Measurements from ENCODE around the gene TBC1D13. TPM values are rescaled to one million over a fixed set of nuclear protein-coding genes. Genes with fewer than 3 reads are reported as not detected.

Gene TBC1D13
- total and polyA plus RNA-seq, 9 of the 15 experiments (the other 6 are each of a cell fraction or from before 2014, with no cell fraction given): 2.3 to 28.7 (median 11.4) TPM

DNA sequence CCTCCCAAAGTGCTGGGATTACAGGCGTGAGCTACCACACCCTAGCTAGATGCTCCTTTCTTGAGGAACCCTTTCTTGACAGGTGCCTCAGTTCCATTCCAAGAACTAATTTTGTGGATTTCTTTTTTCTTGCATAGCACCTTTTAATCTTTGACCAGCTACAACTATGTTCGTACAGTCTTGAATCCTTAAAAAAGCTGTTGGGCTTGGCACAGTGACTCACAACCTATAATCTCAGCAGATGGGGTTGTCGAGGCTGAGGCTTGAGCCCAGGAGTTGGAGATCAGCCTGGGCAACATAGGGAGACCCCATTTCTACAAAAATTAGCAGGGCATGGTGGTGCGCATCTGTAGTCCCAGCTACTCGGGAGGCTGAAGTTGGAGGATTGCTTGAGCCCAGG is 14.0 kb upstream of the TBC1D13 start:
- CTCF ChIA-PET (ENCODE audit: low intra/inter-chr PET ratio): no interaction called here
- no peak overlapping the region for H3K4me2 ChIP-seq (ENCODE audit: insufficient read depth, low read length)
- FAIRE-seq (no peak), ATAC-seq (no peak), DNase-seq (ENCODE audit: extremely low read depth in 1 of 4, low spot score in 3 of 4) (no peak)
- H3K27ac ChIP-seq (ENCODE audit: extremely low read depth, low read depth, low read length): no peak overlapping the region
- no peaks in the 10 kb centered on the region; the same call in 2 of the 3 replicates for H3K36me3 ChIP-seq (ENCODE audit: control insufficient read depth, insufficient read depth, low read length)
- no peaks in the 10 kb centered on the region for H3K9me3 ChIP-seq (replicated peaks; ENCODE audit: control insufficient read depth, insufficient read depth, low read depth, low read length)
- no peaks in the 10 kb centered on the region for H3K27me3 ChIP-seq (ENCODE audit: control insufficient read depth in 2 of 2, insufficient read depth in 2 of 2, low read length in 2 of 2)
- H3K9me1 ChIP-seq (ENCODE audit: control insufficient read depth, insufficient read depth, low read length): no peaks in the 10 kb centered on the region
- WGBS (ENCODE audit: insufficient coverage, low coverage, missing lambda C conversion rate): 86% methylated on average over 5 of the region's 5 CpGs
- intact Hi-C loops (cut with micrococcal nuclease): no loop called here
- no peak overlapping the region for H2AFZ ChIP-seq (ENCODE audit: low read depth, low read length)
- POLR2A ChIA-PET: interaction anchor here (1.5 kb wide), 1 partner anchor 9 kb away, joined by 8 read pairs; no protein-coding TSS in a partner anchor
- H3K9ac ChIP-seq (ENCODE audit: insufficient read depth in 1 of 2, low read depth in 2 of 2, low read length in 2 of 2): no peak overlapping the region
- H4K20me1 ChIP-seq (replicated peaks; ENCODE audit: control insufficient read depth, insufficient read depth, low read length): no peaks in the 10 kb centered on the region
- in situ Hi-C loops (cut with MboI): no loop called here
- peaks cover 13 to 16% of the 10 kb centered on the region in 2 experiments; a peak in 4 of 5 replicates for H3K4me1 ChIP-seq (replicated peaks in 1 of 2; ENCODE audit: control insufficient read depth in 2 of 2, insufficient read depth in 2 of 2, low read length in 2 of 2)
- H3K4me3 ChIP-seq: no peak overlapping the region
- peaks cover 21% of the 10 kb centered on the region for H3K79me2 ChIP-seq (ENCODE audit: control insufficient read depth, insufficient read depth, low read length)
- BruUV-seq (replicated peaks): no TSS peak
- TF ChIP-seq SIN3A (IDR thresholded peaks at IDR 0.05; ENCODE audit: borderline replicate concordance in 2 of 2, control insufficient read depth in 1 of 2, low read depth in 2 of 2, low read length in 2 of 2): no peak
- TF ChIP-seq, protein P1, sequence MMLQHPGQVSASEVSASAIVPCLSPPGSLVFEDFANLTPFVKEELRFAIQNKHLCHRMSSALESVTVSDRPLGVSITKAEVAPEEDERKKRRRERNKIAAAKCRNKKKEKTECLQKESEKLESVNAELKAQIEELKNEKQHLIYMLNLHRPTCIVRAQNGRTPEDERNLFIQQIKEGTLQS (IDR thresholded peaks at IDR 0.05): no peak
- TF ChIP-seq, protein P1 (CRISPR knock-in tag; conservative IDR thresholded peaks at IDR 0.05): no peak
- TF ChIP-seq BRD4 (IDR thresholded peaks at IDR 0.05): no peak
- TF ChIP-seq, protein P2, sequence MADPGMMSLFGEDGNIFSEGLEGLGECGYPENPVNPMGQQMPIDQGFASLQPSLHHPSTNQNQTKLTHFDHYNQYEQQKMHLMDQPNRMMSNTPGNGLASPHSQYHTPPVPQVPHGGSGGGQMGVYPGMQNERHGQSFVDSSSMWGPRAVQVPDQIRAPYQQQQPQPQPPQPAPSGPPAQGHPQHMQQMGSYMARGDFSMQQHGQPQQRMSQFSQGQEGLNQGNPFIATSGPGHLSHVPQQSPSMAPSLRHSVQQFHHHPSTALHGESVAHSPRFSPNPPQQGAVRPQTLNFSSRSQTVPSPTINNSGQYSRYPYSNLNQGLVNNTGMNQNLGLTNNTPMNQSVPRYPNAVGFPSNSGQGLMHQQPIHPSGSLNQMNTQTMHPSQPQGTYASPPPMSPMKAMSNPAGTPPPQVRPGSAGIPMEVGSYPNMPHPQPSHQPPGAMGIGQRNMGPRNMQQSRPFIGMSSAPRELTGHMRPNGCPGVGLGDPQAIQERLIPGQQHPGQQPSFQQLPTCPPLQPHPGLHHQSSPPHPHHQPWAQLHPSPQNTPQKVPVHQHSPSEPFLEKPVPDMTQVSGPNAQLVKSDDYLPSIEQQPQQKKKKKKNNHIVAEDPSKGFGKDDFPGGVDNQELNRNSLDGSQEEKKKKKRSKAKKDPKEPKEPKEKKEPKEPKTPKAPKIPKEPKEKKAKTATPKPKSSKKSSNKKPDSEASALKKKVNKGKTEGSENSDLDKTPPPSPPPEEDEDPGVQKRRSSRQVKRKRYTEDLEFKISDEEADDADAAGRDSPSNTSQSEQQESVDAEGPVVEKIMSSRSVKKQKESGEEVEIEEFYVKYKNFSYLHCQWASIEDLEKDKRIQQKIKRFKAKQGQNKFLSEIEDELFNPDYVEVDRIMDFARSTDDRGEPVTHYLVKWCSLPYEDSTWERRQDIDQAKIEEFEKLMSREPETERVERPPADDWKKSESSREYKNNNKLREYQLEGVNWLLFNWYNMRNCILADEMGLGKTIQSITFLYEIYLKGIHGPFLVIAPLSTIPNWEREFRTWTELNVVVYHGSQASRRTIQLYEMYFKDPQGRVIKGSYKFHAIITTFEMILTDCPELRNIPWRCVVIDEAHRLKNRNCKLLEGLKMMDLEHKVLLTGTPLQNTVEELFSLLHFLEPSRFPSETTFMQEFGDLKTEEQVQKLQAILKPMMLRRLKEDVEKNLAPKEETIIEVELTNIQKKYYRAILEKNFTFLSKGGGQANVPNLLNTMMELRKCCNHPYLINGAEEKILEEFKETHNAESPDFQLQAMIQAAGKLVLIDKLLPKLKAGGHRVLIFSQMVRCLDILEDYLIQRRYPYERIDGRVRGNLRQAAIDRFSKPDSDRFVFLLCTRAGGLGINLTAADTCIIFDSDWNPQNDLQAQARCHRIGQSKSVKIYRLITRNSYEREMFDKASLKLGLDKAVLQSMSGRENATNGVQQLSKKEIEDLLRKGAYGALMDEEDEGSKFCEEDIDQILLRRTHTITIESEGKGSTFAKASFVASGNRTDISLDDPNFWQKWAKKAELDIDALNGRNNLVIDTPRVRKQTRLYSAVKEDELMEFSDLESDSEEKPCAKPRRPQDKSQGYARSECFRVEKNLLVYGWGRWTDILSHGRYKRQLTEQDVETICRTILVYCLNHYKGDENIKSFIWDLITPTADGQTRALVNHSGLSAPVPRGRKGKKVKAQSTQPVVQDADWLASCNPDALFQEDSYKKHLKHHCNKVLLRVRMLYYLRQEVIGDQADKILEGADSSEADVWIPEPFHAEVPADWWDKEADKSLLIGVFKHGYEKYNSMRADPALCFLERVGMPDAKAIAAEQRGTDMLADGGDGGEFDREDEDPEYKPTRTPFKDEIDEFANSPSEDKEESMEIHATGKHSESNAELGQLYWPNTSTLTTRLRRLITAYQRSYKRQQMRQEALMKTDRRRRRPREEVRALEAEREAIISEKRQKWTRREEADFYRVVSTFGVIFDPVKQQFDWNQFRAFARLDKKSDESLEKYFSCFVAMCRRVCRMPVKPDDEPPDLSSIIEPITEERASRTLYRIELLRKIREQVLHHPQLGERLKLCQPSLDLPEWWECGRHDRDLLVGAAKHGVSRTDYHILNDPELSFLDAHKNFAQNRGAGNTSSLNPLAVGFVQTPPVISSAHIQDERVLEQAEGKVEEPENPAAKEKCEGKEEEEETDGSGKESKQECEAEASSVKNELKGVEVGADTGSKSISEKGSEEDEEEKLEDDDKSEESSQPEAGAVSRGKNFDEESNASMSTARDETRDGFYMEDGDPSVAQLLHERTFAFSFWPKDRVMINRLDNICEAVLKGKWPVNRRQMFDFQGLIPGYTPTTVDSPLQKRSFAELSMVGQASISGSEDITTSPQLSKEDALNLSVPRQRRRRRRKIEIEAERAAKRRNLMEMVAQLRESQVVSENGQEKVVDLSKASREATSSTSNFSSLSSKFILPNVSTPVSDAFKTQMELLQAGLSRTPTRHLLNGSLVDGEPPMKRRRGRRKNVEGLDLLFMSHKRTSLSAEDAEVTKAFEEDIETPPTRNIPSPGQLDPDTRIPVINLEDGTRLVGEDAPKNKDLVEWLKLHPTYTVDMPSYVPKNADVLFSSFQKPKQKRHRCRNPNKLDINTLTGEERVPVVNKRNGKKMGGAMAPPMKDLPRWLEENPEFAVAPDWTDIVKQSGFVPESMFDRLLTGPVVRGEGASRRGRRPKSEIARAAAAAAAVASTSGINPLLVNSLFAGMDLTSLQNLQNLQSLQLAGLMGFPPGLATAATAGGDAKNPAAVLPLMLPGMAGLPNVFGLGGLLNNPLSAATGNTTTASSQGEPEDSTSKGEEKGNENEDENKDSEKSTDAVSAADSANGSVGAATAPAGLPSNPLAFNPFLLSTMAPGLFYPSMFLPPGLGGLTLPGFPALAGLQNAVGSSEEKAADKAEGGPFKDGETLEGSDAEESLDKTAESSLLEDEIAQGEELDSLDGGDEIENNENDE (IDR thresholded peaks at IDR 0.05; ENCODE audit: low read depth, low read length): no peak
- no peak for TF ChIP-seq ZNF408 (CRISPR knock-in tag; IDR thresholded peaks at IDR 0.05; ENCODE audit: low read depth)
- TF ChIP-seq MYBL2 (IDR thresholded peaks at IDR 0.05; ENCODE audit: low read depth): no peak
- no peak for TF ChIP-seq MYBL2 (CRISPR knock-in tag; IDR thresholded peaks at IDR 0.05; ENCODE audit: borderline replicate concordance)
- TF ChIP-seq ZNF146 (CRISPR knock-in tag; IDR thresholded peaks at IDR 0.05; ENCODE audit: unreplicated experiment): no peak
